A549 (cell line): ENCODE results near the gene ZNF846. TPM values are rescaled to one million over a fixed set of nuclear protein-coding genes. Genes with fewer than 3 reads are reported as not detected.
"Not testable (repeated sequence)": the region's sequence is repeated elsewhere in the genome, so short reads cannot be mapped to it uniquely, and the experiment has no call there.

Experiments
- ATAC-seq, 2 experiments: fragments of 200-7000 bp in 1 of 2; fragments of >200 bp in 1 of 2; cut with Nextera tagmentation in 1 of 2; cut with Tn5 transposase in 1 of 2; 3 replicates each; pipeline versions ENCODE4 v1.8.0 to v1.9.1; 2018 to 2020; ENCODE audit warnings: mild to moderate bottlenecking in 1 of 2, moderate library complexity in 1 of 2
- CTCF ChIA-PET: fragments of 300-600 bp; sonication (Branson Sonifier 250); formaldehyde crosslinking; extraction: SDS; loops from one replicate; lab custom pipeline; 2021; ENCODE audit warnings: antibody characterized with exemption, inconsistent platforms; lab: Yijun Ruan, JAX
- POLR2A ChIA-PET: fragments of 350-600 bp; formaldehyde crosslinking; extraction: SDS; loops from one replicate; lab custom pipeline; 2021; ENCODE audit warnings: antibody characterized with exemption, inconsistent platforms; lab: Yijun Ruan, JAX
- DNase-seq, 2 experiments: peaks; one replicate each; pipeline versions ENCODE4 v3.0.0 to v3.0.0-alpha.2; 2011 to 2016; ENCODE audit warnings: low read depth in 1 of 2, low spot score in 1 of 2
- FAIRE-seq: peaks from 2 replicates; lab custom pipeline; 2011; peaks lifted over from hg19 to GRCh38; lab: Jason Lieb, UNC
- H3K27ac ChIP-seq, 2 experiments: fragments of >200 bp; sonication (Bioruptor Twin); formaldehyde crosslinking; 3 replicates each; pipeline ENCODE4 v1.5.1; 2016 to 2017
- H3K4me1 ChIP-seq: fragments of >200 bp; sonication (Bioruptor Twin); formaldehyde crosslinking; 3 replicates; pipeline ENCODE4 v1.6.1; 2016
- H3K4me2 ChIP-seq: fragments of >200 bp; sonication (Bioruptor Twin); formaldehyde crosslinking; 3 replicates; pipeline ENCODE4 v1.6.1; 2016
- H3K4me3 ChIP-seq: fragments of >200 bp; sonication (Bioruptor Twin); formaldehyde crosslinking; 3 replicates; pipeline ENCODE4 v1.5.1; 2016
- H3K9me3 ChIP-seq: fragments of >200 bp; sonication (Bioruptor Twin); formaldehyde crosslinking; 3 replicates; pipeline ENCODE4 v1.6.1; 2016
- BCL3 ChIP-seq: fragments of >200 bp; sonication (Bioruptor Twin); formaldehyde crosslinking; IDR thresholded peaks from 3 replicates; pipeline ENCODE4 v1.6.1; 2016
- BHLHE40 ChIP-seq: IDR thresholded peaks from 2 replicates; pipeline ENCODE4 v1.6.1; 2012; ENCODE audit warnings: low read depth, low read length, inconsistent platforms
- CBX2 ChIP-seq: fragments of 200-600 bp; sonication (generic); IDR thresholded peaks from 2 replicates; pipeline ENCODE4 v1.6.1; 2016; ENCODE audit warnings: low read depth, mild to moderate bottlenecking, borderline replicate concordance
- CEBPB ChIP-seq, 2 experiments: fragments of >200 bp in 1 of 2; sonication (Bioruptor Twin) in 1 of 2; formaldehyde crosslinking in 1 of 2; IDR thresholded peaks; 2 replicates each; pipeline ENCODE4 v1.6.1; 2012 to 2016
- CHD4 ChIP-seq: fragments of 200-600 bp; sonication (generic); IDR thresholded peaks from 2 replicates; pipeline ENCODE4 v1.6.1; 2016; ENCODE audit warnings: antibody characterized with exemption, mild to moderate bottlenecking, borderline replicate concordance
- EHF ChIP-seq: fragments of 250-450 bp; sonication (Bioruptor Pico); IDR thresholded peaks from 2 replicates; pipeline ENCODE4 v1.5.0; 2020; ENCODE audit warnings: mild to moderate bottlenecking
- FOXS1 ChIP-seq: fragments of 250-450 bp; sonication (Bioruptor Pico); IDR thresholded peaks from 2 replicates; pipeline ENCODE4 v1.5.0; 2020; ENCODE audit warnings: mild to moderate bottlenecking, moderate library complexity
- HDAC2 ChIP-seq: fragments of 200-600 bp; sonication (generic); IDR thresholded peaks from 2 replicates; pipeline ENCODE4 v1.6.1; 2016
- HOXB13 ChIP-seq: fragments of 250-450 bp; sonication (Bioruptor Pico); IDR thresholded peaks from 2 replicates; pipeline ENCODE4 v1.5.0; 2020; ENCODE audit warnings: low read depth, mild to moderate bottlenecking, moderate library complexity
- HOXB5 ChIP-seq: fragments of 250-450 bp; sonication (Bioruptor Pico); IDR thresholded peaks from 2 replicates; pipeline ENCODE4 v1.5.0; 2020; ENCODE audit warnings: mild to moderate bottlenecking, moderate library complexity
- JUN ChIP-seq, 2 experiments: fragments of >200 bp; sonication (Bioruptor Twin); formaldehyde crosslinking; IDR thresholded peaks; 2 replicates in 1 of 2; 3 replicates in 1 of 2; pipeline ENCODE4 v1.6.1; 2016 to 2017
- KDM1A ChIP-seq: fragments of 200-600 bp; sonication (generic); IDR thresholded peaks from 2 replicates; pipeline ENCODE4 v1.6.1; 2016; ENCODE audit warnings: low read depth, mild to moderate bottlenecking
- MAX ChIP-seq: IDR thresholded peaks from 2 replicates; pipeline ENCODE4 v1.6.1; 2012
- NR3C1 ChIP-seq: fragments of >200 bp; sonication (Bioruptor Twin); formaldehyde crosslinking; IDR thresholded peaks from 3 replicates; pipeline ENCODE4 v1.6.1; 2017
- PHF8 ChIP-seq: fragments of 200-600 bp; sonication (generic); IDR thresholded peaks from 2 replicates; pipeline ENCODE4 v1.6.1; 2016; ENCODE audit warnings: low read depth, mild to moderate bottlenecking, antibody characterized with exemption, moderate library complexity, borderline replicate concordance
- POLR2AphosphoS2 ChIP-seq: conservative IDR thresholded peaks from 2 replicates; pipeline ENCODE4 v1.6.1; 2012; ENCODE audit warnings: low read length, improper control_type of control experiment, inconsistent platforms
- RAD21 ChIP-seq, 2 experiments: fragments of >200 bp in 1 of 2; sonication (Bioruptor Twin) in 1 of 2; formaldehyde crosslinking in 1 of 2; IDR thresholded peaks in 1 of 2; conservative IDR thresholded peaks in 1 of 2; 2 replicates in 1 of 2; 3 replicates in 1 of 2; pipeline ENCODE4 v1.6.1; 2012 to 2018; ENCODE audit warnings: inconsistent platforms in 1 of 2
- REST ChIP-seq: fragments of 200-600 bp; sonication (generic); IDR thresholded peaks from 2 replicates; pipeline ENCODE4 v1.6.1; 2016; ENCODE audit warnings: antibody characterized with exemption, mild to moderate bottlenecking, moderate library complexity
- RNF2 ChIP-seq: fragments of 200-600 bp; sonication (generic); IDR thresholded peaks from 2 replicates; pipeline ENCODE4 v1.6.1; 2016; ENCODE audit warnings: low read depth, mild to moderate bottlenecking, antibody characterized with exemption, moderate library complexity, borderline replicate concordance
- SREBF2 ChIP-seq: fragments of 450-650 bp; IDR thresholded peaks from 2 replicates; pipeline ENCODE4 v1.6.1; 2014; ENCODE audit warnings: mild to moderate bottlenecking, moderate library complexity
- TFCP2L1 ChIP-seq: fragments of 250-450 bp; sonication (Bioruptor Pico); IDR thresholded peaks from 2 replicates; pipeline ENCODE4 v1.5.0; 2021; ENCODE audit warnings: mild to moderate bottlenecking
- WGBS: methylation state at CpG from one replicate; pipeline ENCODE4 v1.1.6; 2017; ENCODE audit errors: missing lambda C conversion rate; 5-methylcytosine and 5-hydroxymethylcytosine counted together
- polyA plus RNA-seq, 4 experiments: library from polyadenylated mRNA; depleted of rRNA in 3 of 4; stranded (reverse); fragments of >200 nt; fragmentation: RNase III in 1 of 4; extraction: RNeasy Plus Mini Kit Qiagen cat#74134 plus additional on column Dnase treatment in 1 of 4; gene quantifications; 2 replicates in 3 of 4; 3 replicates in 1 of 4; pipeline ENCODE4 v1.2.3, GENCODE V29; 2011 to 2017
- TF ChIP-seq, protein P1 (sequence below): fragments of 450-650 bp; IDR thresholded peaks from 2 replicates; pipeline ENCODE4 v1.6.1; 2014; ENCODE audit warnings: antibody characterized with exemption
- TF ChIP-seq, protein P2 (sequence below): fragments of 250-450 bp; sonication (Bioruptor Pico); IDR thresholded peaks from 2 replicates; pipeline ENCODE4 v1.5.0; 2020; ENCODE audit warnings: low read depth, mild to moderate bottlenecking, moderate library complexity

Gene ZNF846
- polyA plus RNA-seq, 2 of the 4 experiments (the other 2 are of a cell fraction), result 2.1 to 4.5 TPM

DNA sequence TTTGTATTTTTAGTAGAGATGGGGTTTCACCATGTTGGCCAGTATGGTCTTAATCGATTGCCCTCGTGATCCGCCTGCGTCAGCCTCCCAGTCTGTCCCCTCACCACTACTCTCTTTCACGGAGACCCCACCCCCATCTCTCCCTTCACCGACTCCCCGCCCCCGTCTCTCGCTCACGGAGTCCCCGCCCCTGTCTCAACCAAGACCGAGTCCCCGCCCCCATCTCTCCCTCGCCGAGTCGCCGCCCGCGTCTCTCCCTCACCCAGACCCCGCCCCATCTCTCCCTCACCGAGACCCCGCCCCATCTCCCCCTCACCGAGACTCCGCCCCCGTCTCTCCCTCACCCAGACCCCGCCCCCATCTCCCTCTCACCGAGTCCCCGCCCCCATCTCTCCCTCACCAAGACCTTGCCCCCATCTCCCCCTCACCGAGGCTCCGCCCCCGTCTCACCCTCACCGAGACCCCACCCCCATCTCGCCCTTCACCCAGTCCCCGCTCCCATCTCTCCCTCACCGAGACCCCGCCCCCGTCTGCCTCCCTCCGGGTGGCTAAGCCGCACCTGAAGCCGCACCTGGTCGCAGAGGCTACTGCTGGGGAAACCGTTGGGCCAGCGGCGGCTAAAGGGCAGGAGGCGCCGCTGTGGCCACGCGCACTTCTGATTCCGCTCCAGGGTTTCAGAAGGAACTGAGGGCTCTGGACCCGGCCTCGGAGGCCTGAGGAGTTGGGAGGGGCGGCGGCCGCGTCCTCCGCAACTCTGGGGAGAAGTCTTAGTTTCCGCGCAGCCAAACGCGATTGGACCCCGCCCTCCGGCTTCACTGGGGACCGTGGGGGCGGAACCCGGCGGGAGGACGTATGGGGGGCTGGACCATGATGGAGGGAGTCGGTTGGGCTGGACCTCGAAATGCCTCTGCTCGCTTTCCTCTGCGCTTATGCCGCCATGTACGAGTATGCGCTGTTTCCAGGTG, 17.1 kb upstream of the ZNF846 start (continued):
- TF ChIP-seq MAX (peak; percentile 24; the same call in 1 of the 2 replicates), FOXS1 (CRISPR knock-in tag) (no peak), JUN (IDR thresholded peaks at IDR 0.05) (peak in 1 of 2 experiments; percentile 28; a peak in 1 of 5 replicates), BCL3 (no peak), BHLHE40 (no peak), SREBF2 (no peak), HDAC2 (no peak), CHD4 (no peak)
- TF ChIP-seq, protein P1, sequence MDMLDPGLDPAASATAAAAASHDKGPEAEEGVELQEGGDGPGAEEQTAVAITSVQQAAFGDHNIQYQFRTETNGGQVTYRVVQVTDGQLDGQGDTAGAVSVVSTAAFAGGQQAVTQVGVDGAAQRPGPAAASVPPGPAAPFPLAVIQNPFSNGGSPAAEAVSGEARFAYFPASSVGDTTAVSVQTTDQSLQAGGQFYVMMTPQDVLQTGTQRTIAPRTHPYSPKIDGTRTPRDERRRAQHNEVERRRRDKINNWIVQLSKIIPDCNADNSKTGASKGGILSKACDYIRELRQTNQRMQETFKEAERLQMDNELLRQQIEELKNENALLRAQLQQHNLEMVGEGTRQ, result no peak

- H3K9me3 ChIP-seq, CTCF ChIA-PET, ATAC-seq, DNase-seq, H3K4me3 ChIP-seq, FAIRE-seq, POLR2A ChIA-PET: not testable (repeated sequence)
- WGBS, result 86% methylated on average over 6 of the region's 6 CpGs
- peak overlapping the region; percentile 91 for H3K4me2 ChIP-seq
- H3K4me1 ChIP-seq, result peaks cover 12% of the 10 kb centered on the region; the same call in 1 of the 3 replicates
- peak overlapping the region; percentile 73 to 87; a peak in 4 of 6 replicates for H3K27ac ChIP-seq
These were observed 15.6 kb upstream of the ZNF846 start for GRCh38 chr19:9784163-9784496.

DNA sequence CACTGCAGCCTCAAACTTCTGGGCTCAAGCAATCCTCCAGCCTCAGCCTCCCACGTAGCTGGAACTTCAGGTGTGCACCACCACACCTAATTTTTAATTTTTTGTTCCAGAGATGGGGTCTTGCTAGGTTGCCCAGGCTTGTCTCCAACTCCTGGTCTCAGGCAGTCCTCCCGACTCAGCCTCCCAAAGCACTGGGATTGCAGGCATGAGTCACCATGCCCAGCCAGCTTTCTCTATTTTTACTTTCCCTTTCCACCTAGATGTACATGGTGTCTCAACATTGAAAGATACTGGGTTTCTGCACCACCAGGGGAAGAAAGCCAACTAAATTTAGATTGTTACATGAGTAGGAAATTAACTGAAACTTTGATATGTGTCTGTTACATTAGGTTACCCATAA, 13.8 kb upstream of the ZNF846 start:
- DNase-seq (no peak), FAIRE-seq (no peak), ATAC-seq (no peak)
- peaks cover 12% of the 10 kb centered on the region; the same call in 1 of the 3 replicates for H3K4me1 ChIP-seq
- ChIA-PET POLR2A (no interaction called here), CTCF (interaction anchor here (1.1 kb wide), 1 partner anchor 13 kb away, joined by 3 read pairs; no protein-coding TSS in a partner anchor)
- no peak overlapping the region for H3K4me3 ChIP-seq
- TF ChIP-seq EHF, result no peak
- TF ChIP-seq, protein P2, sequence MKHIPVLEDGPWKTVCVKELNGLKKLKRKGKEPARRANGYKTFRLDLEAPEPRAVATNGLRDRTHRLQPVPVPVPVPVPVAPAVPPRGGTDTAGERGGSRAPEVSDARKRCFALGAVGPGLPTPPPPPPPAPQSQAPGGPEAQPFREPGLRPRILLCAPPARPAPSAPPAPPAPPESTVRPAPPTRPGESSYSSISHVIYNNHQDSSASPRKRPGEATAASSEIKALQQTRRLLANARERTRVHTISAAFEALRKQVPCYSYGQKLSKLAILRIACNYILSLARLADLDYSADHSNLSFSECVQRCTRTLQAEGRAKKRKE (CRISPR knock-in tag), result no peak
- no peak for TF ChIP-seq HOXB5 (CRISPR knock-in tag)
- no peak for TF ChIP-seq RNF2
- TF ChIP-seq CEBPB (IDR thresholded peaks at IDR 0.05), result no peak
- TF ChIP-seq REST, result no peak
- no peak for TF ChIP-seq FOXS1 (CRISPR knock-in tag)
- no peak for TF ChIP-seq CBX2
- TF ChIP-seq TFCP2L1 (CRISPR knock-in tag), result no peak
- no peak for TF ChIP-seq HOXB13
- TF ChIP-seq BCL3, result no peak
- no peak for TF ChIP-seq POLR2AphosphoS2
- TF ChIP-seq NR3C1, result no peak
- TF ChIP-seq PHF8, result no peak
- TF ChIP-seq KDM1A, result no peak
- no peak for TF ChIP-seq BHLHE40
- no peak for TF ChIP-seq RAD21 (conservative IDR thresholded peaks at IDR 0.05 in 1 of 2, IDR thresholded peaks at IDR 0.05 in 1 of 2)
- TF ChIP-seq MAX, result no peak
- 86% methylated on average over 2 of the region's 2 CpGs for WGBS
- H3K4me2 ChIP-seq, result no peak overlapping the region
- no peak overlapping the region for H3K27ac ChIP-seq
- H3K9me3 ChIP-seq, result peaks cover 3% of the 10 kb centered on the region; the same call in 1 of the 3 replicates
